H1 (cell line): ENCODE results near the gene INPP4A.

Experiments
- ATF3 ChIP-seq: IDR thresholded peaks from 2 replicates; pipeline ENCODE4 v1.6.1; 2011; ENCODE audit warnings: low read depth, mild to moderate bottlenecking, low read length; ENCODE audit not compliant: insufficient read depth
- CEBPB ChIP-seq: IDR thresholded peaks from 2 replicates; pipeline ENCODE4 v1.6.1; 2012; ENCODE audit warnings: low read depth, low read length
- CTCF ChIP-seq, 3 experiments: IDR thresholded peaks; 1 replicate in 2 of 3; 2 replicates in 1 of 3; pipeline versions ENCODE4 v1.5.1 to v1.6.1; 2011; ENCODE audit warnings: low read length in 3 of 3, mild to moderate bottlenecking in 3 of 3, inconsistent platforms in 2 of 3, low read depth in 1 of 3, moderate library complexity in 1 of 3; ENCODE audit not compliant: insufficient read depth in 1 of 3; ENCODE audit errors: control extremely low read depth in 1 of 3
- EZH2 ChIP-seq: fragments of 200-600 bp; sonication (generic); IDR thresholded peaks from 2 replicates; pipeline ENCODE4 v1.7.1; 2012; ENCODE audit warnings: low read depth, mild to moderate bottlenecking, moderate library complexity, low read length, inconsistent platforms; ENCODE audit not compliant: severe bottlenecking
- GABPA ChIP-seq: IDR thresholded peaks from 2 replicates; pipeline ENCODE4 v1.6.1; 2011; ENCODE audit warnings: mild to moderate bottlenecking, low read length, moderate library complexity, borderline replicate concordance; ENCODE audit not compliant: insufficient read depth
- JUND ChIP-seq: IDR thresholded peaks from 2 replicates; pipeline ENCODE4 v1.6.1; 2011; ENCODE audit warnings: mild to moderate bottlenecking, improper control_type of control experiment, low read length
- POLR2AphosphoS5 ChIP-seq: IDR thresholded peaks from 2 replicates; pipeline ENCODE4 v1.6.1; 2011; ENCODE audit warnings: low read depth, low read length

- TF ChIP-seq EZH2, result no peak
- TF ChIP-seq CEBPB, result no peak
- no peak for TF ChIP-seq ATF3
- no peak for TF ChIP-seq JUND
- TF ChIP-seq GABPA, result no peak
- no peak for TF ChIP-seq CTCF (IDR thresholded peaks at IDR 0.05; ENCODE audit: control extremely low read depth in 1 of 3, insufficient read depth in 1 of 3, low read depth in 1 of 3, low read length in 3 of 3)
- TF ChIP-seq POLR2AphosphoS5, result no peak
These were observed 106.7 kb downstream of the INPP4A start for GRCh38 chr2:98551316-98551715.
